HepG2 (cell line): ENCODE results near the gene TNPO3. TPM values are rescaled to one million over a fixed set of nuclear protein-coding genes. Genes with fewer than 3 reads are reported as not detected.
A peak's percentile ranks its signal among the peaks of the same experiment; 100 is the strongest.

ENCODE experiments used
- AKAP8 ChIP-seq: sonication (generic); formaldehyde crosslinking; IDR thresholded peaks from 2 replicates; pipeline ENCODE4 v1.5.1; 2020; ENCODE audit warnings: mild to moderate bottlenecking, missing genetic modification reagents
- ELF1 ChIP-seq: sonication (generic); formaldehyde crosslinking; IDR thresholded peaks from 2 replicates; pipeline ENCODE4 v1.4.0; 2020; ENCODE audit warnings: missing genetic modification reagents
- ESRRA ChIP-seq: sonication (generic); formaldehyde crosslinking; IDR thresholded peaks from 2 replicates; pipeline ENCODE4 v1.5.1; 2020; ENCODE audit warnings: mild to moderate bottlenecking, low read depth, missing genetic modification reagents
- FIP1L1 ChIP-seq: fragments of 200-400 bp; formaldehyde crosslinking; IDR thresholded peaks from 2 replicates; pipeline ENCODE4 v1.6.1; 2018; ENCODE audit warnings: low read depth, mild to moderate bottlenecking, low read length, moderate library complexity, borderline replicate concordance; ENCODE audit not compliant: insufficient read depth
- JUN ChIP-seq: sonication (generic); formaldehyde crosslinking; IDR thresholded peaks from 2 replicates; pipeline ENCODE4 v1.4.0; 2020; ENCODE audit warnings: mild to moderate bottlenecking, missing genetic modification reagents
- KAT7 ChIP-seq: IDR thresholded peaks from 2 replicates; pipeline ENCODE4 v1.6.1; 2018; ENCODE audit warnings: borderline replicate concordance, missing compliant biosample characterization
- MAFG ChIP-seq: sonication (generic); formaldehyde crosslinking; IDR thresholded peaks from 2 replicates; pipeline ENCODE4 v1.5.1; 2020; ENCODE audit warnings: mild to moderate bottlenecking, missing genetic modification reagents
- MED8 ChIP-seq: sonication (generic); formaldehyde crosslinking; IDR thresholded peaks from 2 replicates; pipeline ENCODE4 v1.8.1; 2023; ENCODE audit warnings: mild to moderate bottlenecking, missing genetic modification reagents; ENCODE audit not compliant: insufficient replicate concordance
- MEIS1 ChIP-seq: sonication (generic); formaldehyde crosslinking; IDR thresholded peaks from 2 replicates; pipeline ENCODE4 v1.9.0; 2021; ENCODE audit warnings: mild to moderate bottlenecking, missing genetic modification reagents, moderate library complexity, borderline replicate concordance
- MZF1 ChIP-seq: sonication (generic); formaldehyde crosslinking; IDR thresholded peaks from 2 replicates; pipeline ENCODE4 v1.8.1; 2023; ENCODE audit warnings: mild to moderate bottlenecking, missing genetic modification reagents, borderline replicate concordance
- NFE2 ChIP-seq: sonication (generic); formaldehyde crosslinking; IDR thresholded peaks from 2 replicates; pipeline ENCODE4 v1.4.0; 2020; ENCODE audit warnings: missing genetic modification reagents
- NR2F2 ChIP-seq: IDR thresholded peaks from 2 replicates; pipeline ENCODE4 v1.6.1; 2012; ENCODE audit warnings: low read depth, inconsistent platforms, borderline replicate concordance
- PHF5A ChIP-seq: IDR thresholded peaks from one replicate; pipeline ENCODE4 v1.6.1; 2018; ENCODE audit warnings: low read depth, missing genetic modification reagents; ENCODE audit not compliant: unreplicated experiment
- RBM22 ChIP-seq: fragments of 200-400 bp; formaldehyde crosslinking; optimal IDR thresholded peaks from 2 replicates; pipeline ENCODE3; 2017; ENCODE audit warnings: mild to moderate bottlenecking, low read length, moderate library complexity
- RORA ChIP-seq: sonication (generic); formaldehyde crosslinking; IDR thresholded peaks from 2 replicates; pipeline ENCODE4 v1.5.0; 2020; ENCODE audit warnings: mild to moderate bottlenecking, missing genetic modification reagents, moderate library complexity
- SNAI1 ChIP-seq: sonication (generic); formaldehyde crosslinking; IDR thresholded peaks from 2 replicates; pipeline ENCODE4 v1.5.0; 2020; ENCODE audit warnings: mild to moderate bottlenecking, missing genetic modification reagents, borderline replicate concordance
- ZNF207 ChIP-seq: fragments of 450-650 bp; IDR thresholded peaks from 2 replicates; pipeline ENCODE4 v1.6.1; 2016; ENCODE audit warnings: antibody characterized with exemption, borderline replicate concordance
- ZNF3 ChIP-seq: IDR thresholded peaks from 2 replicates; pipeline ENCODE4 v1.7.0; 2017; ENCODE audit warnings: inconsistent platforms
- ZNF432 ChIP-seq: sonication (generic); formaldehyde crosslinking; IDR thresholded peaks from 2 replicates; pipeline ENCODE4 v1.5.0; 2020; ENCODE audit warnings: missing genetic modification reagents, mild to moderate bottlenecking, borderline replicate concordance
- ZNF558 ChIP-seq: sonication (generic); formaldehyde crosslinking; IDR thresholded peaks from 2 replicates; pipeline ENCODE4 v1.9.0; 2022; ENCODE audit warnings: mild to moderate bottlenecking, missing genetic modification reagents, borderline replicate concordance
- polyA plus RNA-seq, 8 experiments: library from polyadenylated mRNA; depleted of rRNA in 3 of 8; stranded (reverse) in 7 of 8; unstranded in 1 of 8; fragments of >200 nt; fragmentation: Illumina TruSeq in 4 of 8; extraction: Trizol in 4 of 8; gene quantifications; 2 replicates each; pipeline versions ENCODE4 v1.2.1 to v1.2.3, GENCODE V29; 2011 to 2016; ENCODE audit warnings: low read depth in 4 of 8, missing spikeins in 1 of 8, mixed read lengths in 1 of 8; ENCODE audit not compliant: insufficient read depth in 1 of 8
- total RNA-seq, 5 experiments: library from RNA; depleted of rRNA; stranded (reverse); fragments of >200 nt; fragmentation: Illumina TruSeq; extraction: Trizol; gene quantifications; 2 replicates each; pipeline ENCODE4 v1.2.3, GENCODE V29; 2016; ENCODE audit warnings: low read depth in 1 of 5
- TF ChIP-seq, protein P1 (sequence below): sonication (generic); formaldehyde crosslinking; IDR thresholded peaks from 2 replicates; pipeline ENCODE4 v1.8.1; 2023; ENCODE audit warnings: mild to moderate bottlenecking, inconsistent platforms, moderate library complexity, missing genetic modification reagents, borderline replicate concordance
- TF ChIP-seq, protein P2 (sequence below): sonication (generic); formaldehyde crosslinking; IDR thresholded peaks from 2 replicates; pipeline ENCODE4 v1.4.0; 2020; ENCODE audit warnings: missing genetic modification reagents, borderline replicate concordance
- TF ChIP-seq, protein P3 (sequence below): sonication (generic); formaldehyde crosslinking; IDR thresholded peaks from 2 replicates; pipeline ENCODE4 v1.4.0; 2020; ENCODE audit warnings: missing genetic modification reagents, borderline replicate concordance

Gene TNPO3
- total and polyA plus RNA-seq, 2 of the 13 experiments (the other 11 are each of a cell fraction or from before 2014, with no cell fraction given) = 23.8 to 44.6 TPM

DNA sequence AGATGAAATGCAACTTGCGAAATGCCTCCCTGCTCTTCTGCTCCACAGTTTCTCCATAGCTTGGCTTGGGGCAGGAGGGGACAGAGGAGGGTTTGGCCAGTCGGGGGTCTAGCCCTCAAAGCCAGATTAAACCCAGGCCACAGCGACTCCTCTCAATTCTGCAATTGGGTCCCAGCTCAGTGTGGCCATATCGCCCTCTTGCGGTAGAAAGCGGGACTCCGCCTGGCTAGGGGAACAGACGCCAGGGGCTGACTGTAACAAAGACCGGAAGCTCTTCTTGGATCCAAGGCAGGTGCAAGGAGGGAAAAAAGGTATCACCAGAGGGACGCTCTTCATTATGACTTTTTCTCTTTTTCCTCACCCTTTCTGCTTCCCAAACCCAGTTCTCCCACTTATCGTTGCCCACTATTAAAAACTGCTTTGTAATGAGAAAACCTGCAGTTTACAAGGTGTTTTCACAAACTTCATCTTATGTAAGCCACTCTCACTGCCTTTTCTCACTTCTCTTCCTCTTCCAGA lies 36.6 kb upstream of the TNPO3 start (continued):
- TF ChIP-seq, protein P1, sequence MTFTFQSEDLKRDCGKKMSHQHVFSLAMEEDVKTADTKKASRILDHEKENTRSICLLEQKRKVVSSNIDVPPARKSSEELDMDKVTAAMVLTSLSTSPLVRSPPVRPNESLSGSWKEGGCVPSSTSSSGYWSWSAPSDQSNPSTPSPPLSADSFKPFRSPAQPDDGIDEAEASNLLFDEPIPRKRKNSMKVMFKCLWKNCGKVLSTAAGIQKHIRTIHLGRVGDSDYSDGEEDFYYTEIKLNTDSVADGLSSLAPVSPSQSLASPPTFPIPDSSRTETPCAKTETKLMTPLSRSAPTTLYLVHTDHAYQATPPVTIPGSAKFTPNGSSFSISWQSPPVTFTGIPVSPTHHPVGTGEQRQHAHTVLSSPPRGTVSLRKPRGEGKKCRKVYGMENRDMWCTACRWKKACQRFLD (CRISPR knock-in tag) = no peak
- TF ChIP-seq RBM22 (no peak), RORA (CRISPR knock-in tag) (no peak), NR2F2 (no peak), PHF5A (no peak), NFE2 (no peak), MZF1 (CRISPR knock-in tag) (no peak), JUN (no peak), KAT7 (CRISPR knock-in tag) (no peak), AKAP8 (CRISPR knock-in tag) (no peak), ESRRA (CRISPR knock-in tag) (no peak), ZNF3 (CRISPR knock-in tag) (no peak), MAFG (no peak), ZNF207 (no peak), FIP1L1 (no peak), ZNF432 (CRISPR knock-in tag) (no peak), MED8 (CRISPR knock-in tag) (no peak), ZNF558 (CRISPR knock-in tag) (no peak), SNAI1 (CRISPR knock-in tag) (no peak), MEIS1 (CRISPR knock-in tag) (no peak), ELF1 (CRISPR knock-in tag) (peak; percentile 59; the same call in 1 of the 2 replicates)
- TF ChIP-seq, protein P2, sequence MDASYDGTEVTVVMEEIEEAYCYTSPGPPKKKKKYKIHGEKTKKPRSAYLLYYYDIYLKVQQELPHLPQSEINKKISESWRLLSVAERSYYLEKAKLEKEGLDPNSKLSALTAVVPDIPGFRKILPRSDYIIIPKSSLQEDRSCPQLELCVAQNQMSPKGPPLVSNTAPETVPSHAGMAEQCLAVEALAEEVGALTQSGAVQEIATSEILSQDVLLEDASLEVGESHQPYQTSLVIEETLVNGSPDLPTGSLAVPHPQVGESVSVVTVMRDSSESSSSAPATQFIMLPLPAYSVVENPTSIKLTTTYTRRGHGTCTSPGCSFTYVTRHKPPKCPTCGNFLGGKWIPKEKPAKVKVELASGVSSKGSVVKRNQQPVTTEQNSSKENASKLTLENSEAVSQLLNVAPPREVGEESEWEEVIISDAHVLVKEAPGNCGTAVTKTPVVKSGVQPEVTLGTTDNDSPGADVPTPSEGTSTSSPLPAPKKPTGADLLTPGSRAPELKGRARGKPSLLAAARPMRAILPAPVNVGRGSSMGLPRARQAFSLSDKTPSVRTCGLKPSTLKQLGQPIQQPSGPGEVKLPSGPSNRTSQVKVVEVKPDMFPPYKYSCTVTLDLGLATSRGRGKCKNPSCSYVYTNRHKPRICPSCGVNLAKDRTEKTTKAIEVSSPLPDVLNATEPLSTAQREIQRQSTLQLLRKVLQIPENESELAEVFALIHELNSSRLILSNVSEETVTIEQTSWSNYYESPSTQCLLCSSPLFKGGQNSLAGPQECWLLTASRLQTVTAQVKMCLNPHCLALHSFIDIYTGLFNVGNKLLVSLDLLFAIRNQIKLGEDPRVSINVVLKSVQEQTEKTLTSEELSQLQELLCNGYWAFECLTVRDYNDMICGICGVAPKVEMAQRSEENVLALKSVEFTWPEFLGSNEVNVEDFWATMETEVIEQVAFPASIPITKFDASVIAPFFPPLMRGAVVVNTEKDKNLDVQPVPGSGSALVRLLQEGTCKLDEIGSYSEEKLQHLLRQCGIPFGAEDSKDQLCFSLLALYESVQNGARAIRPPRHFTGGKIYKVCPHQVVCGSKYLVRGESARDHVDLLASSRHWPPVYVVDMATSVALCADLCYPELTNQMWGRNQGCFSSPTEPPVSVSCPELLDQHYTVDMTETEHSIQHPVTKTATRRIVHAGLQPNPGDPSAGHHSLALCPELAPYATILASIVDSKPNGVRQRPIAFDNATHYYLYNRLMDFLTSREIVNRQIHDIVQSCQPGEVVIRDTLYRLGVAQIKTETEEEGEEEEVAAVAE (CRISPR knock-in tag) = no peak
- TF ChIP-seq, protein P3, sequence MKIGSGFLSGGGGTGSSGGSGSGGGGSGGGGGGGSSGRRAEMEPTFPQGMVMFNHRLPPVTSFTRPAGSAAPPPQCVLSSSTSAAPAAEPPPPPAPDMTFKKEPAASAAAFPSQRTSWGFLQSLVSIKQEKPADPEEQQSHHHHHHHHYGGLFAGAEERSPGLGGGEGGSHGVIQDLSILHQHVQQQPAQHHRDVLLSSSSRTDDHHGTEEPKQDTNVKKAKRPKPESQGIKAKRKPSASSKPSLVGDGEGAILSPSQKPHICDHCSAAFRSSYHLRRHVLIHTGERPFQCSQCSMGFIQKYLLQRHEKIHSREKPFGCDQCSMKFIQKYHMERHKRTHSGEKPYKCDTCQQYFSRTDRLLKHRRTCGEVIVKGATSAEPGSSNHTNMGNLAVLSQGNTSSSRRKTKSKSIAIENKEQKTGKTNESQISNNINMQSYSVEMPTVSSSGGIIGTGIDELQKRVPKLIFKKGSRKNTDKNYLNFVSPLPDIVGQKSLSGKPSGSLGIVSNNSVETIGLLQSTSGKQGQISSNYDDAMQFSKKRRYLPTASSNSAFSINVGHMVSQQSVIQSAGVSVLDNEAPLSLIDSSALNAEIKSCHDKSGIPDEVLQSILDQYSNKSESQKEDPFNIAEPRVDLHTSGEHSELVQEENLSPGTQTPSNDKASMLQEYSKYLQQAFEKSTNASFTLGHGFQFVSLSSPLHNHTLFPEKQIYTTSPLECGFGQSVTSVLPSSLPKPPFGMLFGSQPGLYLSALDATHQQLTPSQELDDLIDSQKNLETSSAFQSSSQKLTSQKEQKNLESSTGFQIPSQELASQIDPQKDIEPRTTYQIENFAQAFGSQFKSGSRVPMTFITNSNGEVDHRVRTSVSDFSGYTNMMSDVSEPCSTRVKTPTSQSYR (CRISPR knock-in tag) = no peak
